Endothelial cell of umbilical vein (primary cell): Measurements from ENCODE around the gene SLC35A5. TPM values are rescaled to one million over a fixed set of nuclear protein-coding genes. Genes with fewer than 3 reads are reported as not detected.

Experiments
- BruUV-seq: library from RNA; stranded (reverse); fragments of 400-500 nt; replicated peaks from 2 replicates; lab custom pipeline; 2021; lab: Mats Ljungman, UMichigan
- CTCF ChIA-PET: fragments of 300-600, 350-600 bp; sonication (Branson Sonifier 250); formaldehyde crosslinking; loops from one replicate; lab custom pipeline; 2021; ENCODE audit warnings: antibody characterized with exemption, inconsistent platforms; lab: Charles Lee
- POLR2A ChIA-PET: fragments of 300-600, 350-600 bp; sonication (Branson Sonifier 250); formaldehyde crosslinking; loops from one replicate; lab custom pipeline; 2021; ENCODE audit warnings: antibody characterized with exemption, inconsistent platforms; lab: Charles Lee
- DNase-seq: peaks from one replicate; pipeline ENCODE4 v3.0.0-alpha.2; 2011; ENCODE audit warnings: low read depth, low spot score
- FAIRE-seq: peaks from 2 replicates; lab custom pipeline; 2011; peaks lifted over from hg19 to GRCh38; lab: Jason Lieb, UNC
- H2AFZ ChIP-seq: 2 replicates; pipeline ENCODE4 v1.6.0; 2012; ENCODE audit warnings: low read depth, low read length, control low read depth, inconsistent platforms
- H3K27ac ChIP-seq: 2 replicates; pipeline ENCODE4 v1.5.1; 2011; ENCODE audit warnings: low read depth, mild to moderate bottlenecking, control low read depth, low read length, moderate library complexity; ENCODE audit not compliant: insufficient read depth
- H3K27me3 ChIP-seq, 2 experiments: 2 replicates each; pipeline versions ENCODE4 v1.6.0 to v1.6.1; 2011; ENCODE audit warnings: low read length in 2 of 2, mixed read lengths in 1 of 2; ENCODE audit not compliant: control insufficient read depth in 2 of 2, insufficient read depth in 2 of 2
- H3K36me3 ChIP-seq, 2 experiments: 2 replicates in 1 of 2; 3 replicates in 1 of 2; pipeline ENCODE4 v1.5.1; 2011; ENCODE audit warnings: low read length in 2 of 2, mild to moderate bottlenecking in 1 of 2, moderate library complexity in 1 of 2; ENCODE audit not compliant: control insufficient read depth in 2 of 2, insufficient read depth in 2 of 2; ENCODE audit errors: extremely low read depth in 1 of 2
- H3K4me1 ChIP-seq: 3 replicates; pipeline ENCODE4 v1.5.1; 2011; ENCODE audit warnings: mild to moderate bottlenecking, low read length; ENCODE audit not compliant: control insufficient read depth, insufficient read depth; ENCODE audit errors: extremely low read depth
- H3K4me2 ChIP-seq: 2 replicates; pipeline ENCODE4 v1.6.1; 2011; ENCODE audit warnings: low read length, control low read depth, mixed read lengths; ENCODE audit not compliant: insufficient read depth
- H3K4me3 ChIP-seq, 3 experiments: fragments of 200-600 bp in 1 of 3; sonication (generic), shearing (Covaris generic) in 1 of 3; replicated peaks in 1 of 3; 2 replicates each; pipeline ENCODE4 v1.5.1; 2011 to 2016; ENCODE audit warnings: control low read depth in 3 of 3, low read length in 3 of 3, mild to moderate bottlenecking in 2 of 3, inconsistent platforms in 1 of 3, low read depth in 1 of 3, moderate library complexity in 1 of 3; ENCODE audit not compliant: insufficient read depth in 1 of 3
- H3K79me2 ChIP-seq: 2 replicates; pipeline ENCODE4 v1.6.0; 2012; ENCODE audit warnings: low read length, inconsistent platforms; ENCODE audit not compliant: control insufficient read depth, insufficient read depth
- H3K9ac ChIP-seq: replicated peaks from 2 replicates; pipeline ENCODE3; 2011; ENCODE audit warnings: low read length, control low read depth; ENCODE audit not compliant: insufficient read depth; ENCODE audit errors: extremely low read depth
- H3K9me1 ChIP-seq: replicated peaks from 3 replicates; pipeline ENCODE4 v1.6.0; 2011; ENCODE audit warnings: mild to moderate bottlenecking, low read length; ENCODE audit not compliant: control insufficient read depth, insufficient read depth; ENCODE audit errors: extremely low read depth
- H3K9me3 ChIP-seq: replicated peaks from 2 replicates; pipeline ENCODE4 v1.5.1; 2012; ENCODE audit warnings: low read length, inconsistent platforms; ENCODE audit not compliant: control insufficient read depth, insufficient read depth
- H4K20me1 ChIP-seq: replicated peaks from 2 replicates; pipeline ENCODE3; 2011; ENCODE audit warnings: mild to moderate bottlenecking, low read length; ENCODE audit not compliant: control insufficient read depth, insufficient read depth; ENCODE audit errors: extremely low read depth
- EZH2 ChIP-seq: IDR thresholded peaks from 2 replicates; pipeline ENCODE4 v1.6.1; 2012; ENCODE audit warnings: borderline replicate concordance, low read depth, mild to moderate bottlenecking, moderate library complexity, low read length, inconsistent platforms; ENCODE audit not compliant: severe bottlenecking
- POLR2A ChIP-seq: IDR thresholded peaks from 2 replicates; pipeline ENCODE4 v1.6.1; 2012; ENCODE audit warnings: low read depth, mild to moderate bottlenecking, control low read depth, low read length
- POLR2AphosphoS5 ChIP-seq: IDR thresholded peaks from 2 replicates; pipeline ENCODE4 v1.6.1; 2012; ENCODE audit warnings: low read depth, mild to moderate bottlenecking, control low read depth, low read length, moderate library complexity; ENCODE audit not compliant: insufficient read depth
- dilution Hi-C: fragments of 300-500 bp; cut with MboI; formaldehyde crosslinking; loops from one replicate; pipeline ENCODE4 v1.15.0; 2019; ENCODE audit warnings: low sequenced_read_pairs; ENCODE audit not compliant: extremely low pct_ligation_motif_present
- intact Hi-C: fragments of 100-400 bp; cut with micrococcal nuclease; formaldehyde crosslinking; loops from one replicate; pipeline ENCODE4 v1.10.0; 2022
- polyA plus RNA-seq, 4 experiments: library from polyadenylated mRNA; depleted of rRNA in 3 of 4; stranded (reverse) in 3 of 4; unstranded in 1 of 4; fragments of >200 nt; gene quantifications; 2 replicates each; pipeline versions ENCODE4 v1.2.1 to v1.2.3, GENCODE V29; 2011 to 2012; ENCODE audit warnings: missing spikeins in 1 of 4
- total RNA-seq: library from RNA; stranded (reverse); gene quantifications from 2 replicates; pipeline ENCODE4 v1.2.3, GENCODE V29; 2021
- TF ChIP-seq, protein P1 (sequence below), 2 donors: IDR thresholded peaks; 1 replicate in 1 of 2; 2 replicates in 1 of 2; pipeline ENCODE4 v1.5.1; 2011; ENCODE audit warnings: low read length in 2 of 2, mild to moderate bottlenecking in 2 of 2, moderate library complexity in 2 of 2, control low read depth in 1 of 2, inconsistent platforms in 1 of 2, low read depth in 1 of 2; ENCODE audit not compliant: insufficient read depth in 1 of 2; ENCODE audit errors: extremely low read depth in 1 of 2
- TF ChIP-seq, protein P2 (sequence below): IDR thresholded peaks from 2 replicates; pipeline ENCODE4 v1.6.1; 2011; ENCODE audit not compliant: insufficient read depth, insufficient read length

Gene SLC35A5
- total and polyA plus RNA-seq, 2 donors (not counting 3 experiments of a cell fraction or from before 2014, with no cell fraction given): 25.1 to 40.1 TPM

DNA sequence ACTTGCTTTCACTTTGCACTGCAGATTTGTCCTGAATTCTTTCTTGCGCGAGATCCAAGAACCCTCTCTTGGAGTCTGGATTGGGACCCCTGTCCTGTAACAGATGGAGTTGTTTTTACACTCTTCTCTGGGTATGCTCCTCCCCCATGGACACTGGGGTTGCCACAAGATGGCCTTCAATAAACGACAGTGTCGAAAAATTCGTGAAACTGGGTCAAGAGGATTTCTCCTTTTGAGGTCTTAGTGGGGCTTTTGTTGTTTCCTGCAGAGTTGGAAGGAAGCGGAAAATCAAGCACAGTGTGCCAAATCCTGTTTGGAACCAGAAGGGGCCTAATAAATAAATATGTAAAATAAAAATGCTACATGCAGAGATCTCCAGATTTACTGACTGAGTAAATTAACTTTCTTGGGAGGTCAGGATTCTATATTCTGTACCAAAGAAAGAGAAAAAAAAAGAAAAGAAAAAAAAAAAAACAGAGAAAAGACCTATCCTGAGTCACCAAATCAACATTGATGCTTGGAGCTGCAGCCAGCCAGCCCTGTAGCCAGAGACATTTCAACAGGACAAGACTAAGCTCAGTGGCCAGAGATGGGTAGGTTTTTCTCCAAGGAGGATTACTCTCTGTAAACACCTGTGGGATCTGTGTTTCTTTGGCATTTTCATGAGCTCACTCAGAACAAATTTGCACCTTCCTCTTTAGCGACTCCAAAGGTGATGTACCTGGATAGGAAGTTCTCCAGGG, 54.3 kb downstream of the SLC35A5 start:
- FAIRE-seq (no peak), DNase-seq (no peak)
- H3K27ac ChIP-seq: no peak overlapping the region
- no peaks in the 10 kb centered on the region for H4K20me1 ChIP-seq
- dilution Hi-C loops: no loop called here
- H2AFZ ChIP-seq: no peak overlapping the region
- no peaks in the 10 kb centered on the region for H3K27me3 ChIP-seq
- H3K79me2 ChIP-seq: no peaks in the 10 kb centered on the region
- H3K9me3 ChIP-seq: no peaks in the 10 kb centered on the region
- CTCF ChIA-PET: interaction anchor here (1.3 to 1.8 kb wide), 4 partner anchors 8 to 118 kb away, joined by 3 to 5 read pairs (median 4); no protein-coding TSS in a partner anchor
- H3K36me3 ChIP-seq: peaks cover 0 to 8% of the 10 kb centered on the region in 2 experiments
- no peak overlapping the region for H3K4me2 ChIP-seq
- no peak overlapping the region for H3K9ac ChIP-seq
- BruUV-seq: no TSS peak
- intact Hi-C loops: no loop called here
- TF ChIP-seq POLR2AphosphoS5 (no peak), POLR2A (no peak), EZH2 (no peak)
- TF ChIP-seq, protein P1, sequence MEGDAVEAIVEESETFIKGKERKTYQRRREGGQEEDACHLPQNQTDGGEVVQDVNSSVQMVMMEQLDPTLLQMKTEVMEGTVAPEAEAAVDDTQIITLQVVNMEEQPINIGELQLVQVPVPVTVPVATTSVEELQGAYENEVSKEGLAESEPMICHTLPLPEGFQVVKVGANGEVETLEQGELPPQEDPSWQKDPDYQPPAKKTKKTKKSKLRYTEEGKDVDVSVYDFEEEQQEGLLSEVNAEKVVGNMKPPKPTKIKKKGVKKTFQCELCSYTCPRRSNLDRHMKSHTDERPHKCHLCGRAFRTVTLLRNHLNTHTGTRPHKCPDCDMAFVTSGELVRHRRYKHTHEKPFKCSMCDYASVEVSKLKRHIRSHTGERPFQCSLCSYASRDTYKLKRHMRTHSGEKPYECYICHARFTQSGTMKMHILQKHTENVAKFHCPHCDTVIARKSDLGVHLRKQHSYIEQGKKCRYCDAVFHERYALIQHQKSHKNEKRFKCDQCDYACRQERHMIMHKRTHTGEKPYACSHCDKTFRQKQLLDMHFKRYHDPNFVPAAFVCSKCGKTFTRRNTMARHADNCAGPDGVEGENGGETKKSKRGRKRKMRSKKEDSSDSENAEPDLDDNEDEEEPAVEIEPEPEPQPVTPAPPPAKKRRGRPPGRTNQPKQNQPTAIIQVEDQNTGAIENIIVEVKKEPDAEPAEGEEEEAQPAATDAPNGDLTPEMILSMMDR (IDR thresholded peaks at IDR 0.05; ENCODE audit: extremely low read depth in 1 of 2, insufficient read depth in 1 of 2, low read depth in 1 of 2, low read length in 2 of 2): no peak
- TF ChIP-seq, protein P2, sequence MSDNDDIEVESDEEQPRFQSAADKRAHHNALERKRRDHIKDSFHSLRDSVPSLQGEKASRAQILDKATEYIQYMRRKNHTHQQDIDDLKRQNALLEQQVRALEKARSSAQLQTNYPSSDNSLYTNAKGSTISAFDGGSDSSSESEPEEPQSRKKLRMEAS: no peak
- H3K4me1 ChIP-seq: peaks cover 7% of the 10 kb centered on the region
- POLR2A ChIA-PET: no interaction called here
- H3K9me1 ChIP-seq: no peaks in the 10 kb centered on the region
- no peak overlapping the region for H3K4me3 ChIP-seq
